Colonic mucosa (tissue), 4 donors: ENCODE measurements around the gene SLC39A11. TPM values are rescaled to one million over a fixed set of nuclear protein-coding genes. Genes with fewer than 3 reads are reported as not detected.
"Not testable (repeated sequence)": the region's sequence is repeated elsewhere in the genome, so short reads cannot be mapped to it uniquely, and the experiment has no call there.

Experiments
- DNase-seq: peaks from one replicate; pipeline ENCODE4 v3.0.0-alpha.2; 2020
- H3K27ac ChIP-seq: fragments of 200-600 bp; one replicate; pipeline ENCODE4 v1.8.0; 2021
- H3K27me3 ChIP-seq: fragments of 200-600 bp; one replicate; pipeline ENCODE4 v1.8.0; 2021
- H3K36me3 ChIP-seq: fragments of 200-600 bp; one replicate; pipeline ENCODE4 v1.8.0; 2021
- H3K4me1 ChIP-seq: fragments of 200-600 bp; one replicate; pipeline ENCODE4 v1.8.0; 2021; ENCODE audit warnings: mild to moderate bottlenecking
- H3K4me3 ChIP-seq: fragments of 200-600 bp; one replicate; pipeline ENCODE4 v1.8.0; 2021
- H3K9ac ChIP-seq, 2 donors: one replicate each; pipeline ENCODE4 v1.7.0; 2013; ENCODE audit warnings: control low read depth in 2 of 2, low read depth in 2 of 2, low read length in 2 of 2
- H3K9me3 ChIP-seq: fragments of 200-600 bp; one replicate; pipeline ENCODE4 v1.8.0; 2021
- intact Hi-C: fragments of 100-400 bp; cut with DNase I; formaldehyde crosslinking; loops from one replicate; pipeline ENCODE4 v1.14.1; 2022
- total RNA-seq, 2 donors: library from RNA; stranded (reverse); fragmentation: NEBNext Ultra II Directional in 1 of 2; extraction: Animal tissue kit (Norgen Biotek cat#: 25700) in 1 of 2; gene quantifications; one replicate each; pipeline ENCODE4 v1.2.1, GENCODE V29; 2021
- TF ChIP-seq, protein P1 (sequence below): fragments of 200-600 bp; IDR thresholded peaks from one replicate; pipeline ENCODE4 v1.8.0; 2022; ENCODE audit warnings: antibody characterized with exemption, mild to moderate bottlenecking
- donor health status: healthy.
- donor health status: DM: no; HTN: no; CAD: no.
- donor health status: DM: no; HTN: no; CAD: no.

SLC39A11 gene
- total RNA-seq, 2 donors from 2014 or later = 57.7 to 60.0 TPM

DNA sequence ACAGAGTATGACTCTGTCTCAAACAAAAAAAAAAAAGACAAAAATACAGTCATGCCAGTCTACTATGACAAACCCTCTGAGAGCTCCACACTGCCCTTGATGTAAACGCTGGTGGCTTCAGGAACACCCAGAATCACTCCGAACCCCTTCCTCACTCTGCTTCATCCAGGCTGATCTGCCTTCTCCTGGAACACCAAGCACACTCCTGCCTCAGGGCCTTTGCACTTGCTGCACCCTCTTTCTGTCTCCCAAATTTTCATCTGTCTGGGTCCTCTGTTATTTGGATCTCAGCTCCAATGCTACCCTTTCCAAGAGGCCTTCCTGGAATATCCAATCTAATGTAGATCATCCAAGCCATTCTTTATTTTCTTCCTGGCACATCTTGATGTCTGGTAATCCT lies 7.9 kb upstream of the SLC39A11 start:
- Histone ChIP-seq H3K36me3 (no peaks in the 10 kb centered on the region), H3K4me3 (no peak overlapping the region), H3K9ac (no peak overlapping the region), H3K27me3 (no peaks in the 10 kb centered on the region), H3K27ac (no peak overlapping the region), H3K4me1 (no peaks in the 10 kb centered on the region), H3K9me3 (no peaks in the 10 kb centered on the region)
- intact Hi-C loops = no loop called here
- no peak for DNase-seq
- TF ChIP-seq, protein P1, sequence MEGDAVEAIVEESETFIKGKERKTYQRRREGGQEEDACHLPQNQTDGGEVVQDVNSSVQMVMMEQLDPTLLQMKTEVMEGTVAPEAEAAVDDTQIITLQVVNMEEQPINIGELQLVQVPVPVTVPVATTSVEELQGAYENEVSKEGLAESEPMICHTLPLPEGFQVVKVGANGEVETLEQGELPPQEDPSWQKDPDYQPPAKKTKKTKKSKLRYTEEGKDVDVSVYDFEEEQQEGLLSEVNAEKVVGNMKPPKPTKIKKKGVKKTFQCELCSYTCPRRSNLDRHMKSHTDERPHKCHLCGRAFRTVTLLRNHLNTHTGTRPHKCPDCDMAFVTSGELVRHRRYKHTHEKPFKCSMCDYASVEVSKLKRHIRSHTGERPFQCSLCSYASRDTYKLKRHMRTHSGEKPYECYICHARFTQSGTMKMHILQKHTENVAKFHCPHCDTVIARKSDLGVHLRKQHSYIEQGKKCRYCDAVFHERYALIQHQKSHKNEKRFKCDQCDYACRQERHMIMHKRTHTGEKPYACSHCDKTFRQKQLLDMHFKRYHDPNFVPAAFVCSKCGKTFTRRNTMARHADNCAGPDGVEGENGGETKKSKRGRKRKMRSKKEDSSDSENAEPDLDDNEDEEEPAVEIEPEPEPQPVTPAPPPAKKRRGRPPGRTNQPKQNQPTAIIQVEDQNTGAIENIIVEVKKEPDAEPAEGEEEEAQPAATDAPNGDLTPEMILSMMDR = no peak

DNA sequence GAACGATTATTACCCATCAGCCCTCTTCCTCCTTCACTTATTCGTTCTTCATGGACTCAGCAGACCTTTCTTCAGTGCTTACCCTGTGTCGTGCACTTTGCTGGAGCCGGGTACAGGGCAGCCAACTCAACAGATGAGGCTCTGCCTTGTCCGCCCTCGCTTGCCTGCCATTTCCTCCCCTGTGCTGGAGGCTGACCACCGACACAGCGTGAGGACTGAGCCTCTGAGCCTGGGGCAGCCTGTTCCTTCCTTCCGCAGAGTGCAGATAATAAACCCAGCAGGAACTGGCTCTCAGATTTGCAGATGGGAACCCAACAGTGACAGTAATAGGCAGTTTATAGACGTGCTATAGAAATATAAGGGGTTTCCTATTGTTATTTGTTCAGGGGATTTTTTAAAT lies 7.0 kb upstream of the SLC39A11 start:
- Histone ChIP-seq H3K27ac (no peak overlapping the region), H3K9me3 (no peaks in the 10 kb centered on the region), H3K27me3 (no peaks in the 10 kb centered on the region), H3K36me3 (no peaks in the 10 kb centered on the region), H3K9ac (no peak overlapping the region), H3K4me1 (no peaks in the 10 kb centered on the region), H3K4me3 (no peak overlapping the region)
- TF ChIP-seq, protein P1 = no peak
- intact Hi-C loops = no loop called here
- no peak for DNase-seq

DNA sequence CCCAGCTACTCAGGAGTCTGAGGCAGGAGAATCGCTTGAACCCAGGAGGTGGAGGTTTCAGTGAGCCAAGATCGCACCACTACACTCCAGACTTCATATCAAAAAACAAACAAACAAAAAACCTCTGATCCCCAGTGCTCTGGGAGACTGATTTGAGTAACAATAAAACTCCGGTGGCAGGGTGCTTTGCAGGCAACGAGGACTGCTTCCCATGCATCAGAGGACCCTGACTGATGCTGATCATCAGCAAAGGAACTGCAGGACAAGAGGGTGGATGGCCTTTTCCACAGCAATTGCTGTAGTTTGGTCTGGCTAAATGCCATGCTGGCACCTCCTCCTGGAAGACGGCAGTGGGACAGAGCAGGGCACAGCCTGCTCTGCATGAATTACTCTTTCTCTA lies 6.4 kb upstream of the SLC39A11 start:
- Histone ChIP-seq H3K4me3 (no peak overlapping the region), H3K9ac (no peak overlapping the region), H3K4me1 (no peaks in the 10 kb centered on the region), H3K36me3 (no peaks in the 10 kb centered on the region), H3K27ac (no peak overlapping the region), H3K27me3 (no peaks in the 10 kb centered on the region), H3K9me3 (no peaks in the 10 kb centered on the region)
- intact Hi-C loops = no loop called here
- TF ChIP-seq, protein P1 = no peak
- no peak for DNase-seq

DNA sequence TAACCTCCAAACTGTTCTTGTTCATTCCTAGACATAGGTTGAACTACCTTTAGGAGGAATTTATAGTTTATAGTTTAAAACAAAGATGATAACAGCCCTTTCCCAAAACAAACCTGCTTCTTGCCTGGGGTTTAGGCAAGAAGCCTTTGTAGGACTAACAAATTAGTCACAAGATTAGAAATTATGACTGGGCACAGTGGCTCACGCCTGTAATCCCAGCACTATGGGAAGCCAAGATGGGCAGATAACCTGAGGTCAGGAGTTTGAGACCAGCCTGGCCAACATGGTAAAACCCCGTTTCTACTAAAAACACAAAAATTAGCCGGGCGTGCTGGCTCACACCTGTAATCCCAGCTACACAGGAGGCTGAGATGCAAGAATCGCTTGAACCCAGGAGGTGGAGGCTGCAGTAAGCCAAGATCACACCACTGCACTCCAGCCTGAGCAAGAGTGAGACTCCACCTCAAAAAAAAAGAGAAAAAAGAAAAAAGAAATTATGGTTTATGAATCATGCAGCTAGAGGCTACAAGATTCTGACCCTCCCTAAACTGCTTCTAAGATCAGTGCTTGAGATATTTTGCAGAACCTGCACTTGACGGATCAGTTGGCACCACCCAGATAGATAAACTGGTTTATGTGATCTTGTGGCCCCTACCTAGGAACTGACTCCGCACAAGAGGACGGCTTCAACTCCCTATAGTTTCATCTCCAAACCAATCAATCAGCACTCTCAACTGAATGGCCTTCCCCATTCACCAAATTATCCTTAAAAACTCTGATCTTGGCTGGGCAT lies 5.7 kb upstream of the SLC39A11 start:
- H3K36me3 ChIP-seq, H3K4me3 ChIP-seq, intact Hi-C loops, H3K9me3 ChIP-seq, H3K27ac ChIP-seq, H3K27me3 ChIP-seq, DNase-seq, H3K4me1 ChIP-seq, H3K9ac ChIP-seq: not testable (repeated sequence)

DNA sequence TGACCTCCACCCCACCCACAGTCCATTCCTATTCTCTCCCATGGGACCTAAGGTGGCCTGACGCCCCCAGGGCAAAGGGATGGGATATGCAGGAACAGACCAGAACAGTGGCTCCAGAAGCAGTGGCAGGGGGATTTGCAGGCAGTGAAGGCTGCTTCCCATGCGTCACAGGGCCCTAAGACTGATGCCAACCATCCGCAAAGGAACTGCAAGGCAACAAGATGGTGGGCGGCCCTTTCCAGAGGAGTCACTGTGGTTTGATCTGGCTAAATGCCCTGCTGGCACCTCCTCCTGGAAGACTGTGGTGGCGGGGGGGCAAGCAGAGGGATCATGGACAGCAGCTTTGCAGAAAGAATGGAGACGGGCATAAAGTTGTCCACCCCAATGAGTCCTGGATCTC lies 4.4 kb upstream of the SLC39A11 start:
- TF ChIP-seq, protein P1 = no peak
- no peaks in the 10 kb centered on the region for H3K36me3 ChIP-seq
- no peak overlapping the region for H3K9ac ChIP-seq
- no peak overlapping the region for H3K4me3 ChIP-seq
- H3K9me3 ChIP-seq = no peaks in the 10 kb centered on the region
- H3K27ac ChIP-seq = no peak overlapping the region
- H3K27me3 ChIP-seq = no peaks in the 10 kb centered on the region
- intact Hi-C loops = no loop called here
- H3K4me1 ChIP-seq = no peaks in the 10 kb centered on the region
- no peak for DNase-seq

DNA sequence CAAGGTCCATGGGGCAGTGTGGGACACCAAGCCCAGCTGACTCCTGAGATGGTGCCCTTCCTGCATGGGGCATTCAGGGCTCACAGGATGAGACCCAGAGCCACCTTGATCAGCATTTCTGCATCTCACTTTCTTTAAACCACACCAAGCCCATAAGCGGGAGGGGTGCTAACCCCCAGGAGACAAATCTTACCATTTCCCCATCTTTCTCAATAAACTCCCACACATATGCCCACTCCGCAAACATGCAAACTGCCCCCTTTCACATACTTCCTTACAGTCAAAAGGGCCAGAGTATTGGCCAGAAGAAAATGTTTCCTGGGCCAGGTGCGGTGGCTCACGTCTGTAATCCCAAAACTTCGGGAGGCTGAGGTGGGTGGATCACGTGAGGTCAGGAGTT lies 3.7 kb upstream of the SLC39A11 start:
- DNase-seq = no peak
- H3K9ac ChIP-seq = no peak overlapping the region
- intact Hi-C loops = no loop called here
- TF ChIP-seq, protein P1 = no peak
- no peaks in the 10 kb centered on the region for H3K27me3 ChIP-seq
- H3K27ac ChIP-seq = no peak overlapping the region
- no peaks in the 10 kb centered on the region for H3K9me3 ChIP-seq
- H3K4me1 ChIP-seq = no peaks in the 10 kb centered on the region
- no peaks in the 10 kb centered on the region for H3K36me3 ChIP-seq
- H3K4me3 ChIP-seq = no peak overlapping the region
